Measurements from ENCODE around the gene PFKFB4.

Gene PFKFB4

GRCh38 chr3:48584836-48585235 lies 28.2 kb upstream of the PFKFB4 start:
- ATAC-seq (no peak), DNase-seq (no peak)

- ATAC-seq (no peak), DNase-seq (no peak)
Measured at GRCh38 chr3:48581621-48582481, 25.2 kb upstream of the PFKFB4 start.

GRCh38 chr3:48576647-48577046 lies 20.0 kb upstream of the PFKFB4 start:
- ATAC-seq (no peak), DNase-seq (no peak)

GRCh38 chr3:48575366-48575765 lies 18.8 kb upstream of the PFKFB4 start:
- no peak for ATAC-seq
- no peak for DNase-seq

GRCh38 chr3:48573973-48574585 lies 17.5 kb upstream of the PFKFB4 start:
- DNase-seq (no peak), ATAC-seq (no peak)

- DNase-seq (no peak), ATAC-seq (no peak)
Measured at GRCh38 chr3:48572517-48572916, 15.9 kb upstream of the PFKFB4 start.

GRCh38 chr3:48571938-48572337 lies 15.3 kb upstream of the PFKFB4 start:
- DNase-seq (no peak), ATAC-seq (no peak)

GRCh38 chr3:48569808-48570450 lies 13.3 kb upstream of the PFKFB4 start:
- no peak for DNase-seq

GRCh38 chr3:48569400-48569799 lies 12.8 kb upstream of the PFKFB4 start:
- no peak for DNase-seq
- no peak for ATAC-seq

More at GRCh38 chr3:48569808-48570450, 13.3 kb upstream of the PFKFB4 start:
- no peak for ATAC-seq

GRCh38 chr3:48568476-48568875 lies 11.9 kb upstream of the PFKFB4 start:
- no peak for ATAC-seq

GRCh38 chr3:48567500-48567899 lies 10.9 kb upstream of the PFKFB4 start:
- DNase-seq (no peak), ATAC-seq (no peak)

More at GRCh38 chr3:48568476-48568875, 11.9 kb upstream of the PFKFB4 start:
- no peak for DNase-seq

GRCh38 chr3:48567090-48567489 lies 10.5 kb upstream of the PFKFB4 start:
- DNase-seq (no peak), ATAC-seq (no peak)

- ATAC-seq = no peak
- DNase-seq = no peak
Measured at GRCh38 chr3:48566401-48566760, 9.8 kb upstream of the PFKFB4 start.

GRCh38 chr3:48565591-48566400 lies 9.2 kb upstream of the PFKFB4 start:
- DNase-seq (peak; percentile 41), ATAC-seq (peak; percentile 33)

- no peak for DNase-seq
- ATAC-seq = no peak
Measured at GRCh38 chr3:48565186-48565585, 8.6 kb upstream of the PFKFB4 start.

- ATAC-seq (no peak), DNase-seq (no peak)
Measured at GRCh38 chr3:48564667-48565066, 8.1 kb upstream of the PFKFB4 start.

- peak; percentile 68 for DNase-seq
- ATAC-seq = peak; percentile 41
Measured at GRCh38 chr3:48564022-48564421, 7.4 kb upstream of the PFKFB4 start.

- no peak for DNase-seq
- no peak for ATAC-seq
Measured at GRCh38 chr3:48563382-48563918, 6.8 kb upstream of the PFKFB4 start, which contains the start of gene UCN2. Gene UCN2 (minus strand): TSS chr3:48563781. CDS start chr3:48563124, 657 bp downstream.

GRCh38 chr3:48562367-48563095 lies 5.9 kb upstream of the PFKFB4 start:
- ATAC-seq (no peak), DNase-seq (no peak)

GRCh38 chr3:48561045-48561736 lies 4.6 kb upstream of the PFKFB4 start:
- DNase-seq = peak; percentile 38
- ATAC-seq = no peak

- ATAC-seq (no peak), DNase-seq (no peak)
Measured at GRCh38 chr3:48560648-48561018, 4.0 kb upstream of the PFKFB4 start.

All from stimulated activated naive CD8-positive, alpha-beta T cell treated with anti-CD3 and anti-CD28 coated beads, Interleukin-15, Interleukin-2, amounts not matched to agents 100 U/mL and 50 U/mL, for 24 hours (primary cell).